ENCODE results near the gene GPR146. TPM values are rescaled to one million over a fixed set of nuclear protein-coding genes. Genes with fewer than 3 reads are reported as not detected.

GPR146 gene
- total and polyA plus RNA-seq, 9 of the 15 experiments (the other 6 are each of a cell fraction or from before 2014, with no cell fraction given) = 0.22 to 3.6 (median 0.64) TPM; not detected in 2

DNA sequence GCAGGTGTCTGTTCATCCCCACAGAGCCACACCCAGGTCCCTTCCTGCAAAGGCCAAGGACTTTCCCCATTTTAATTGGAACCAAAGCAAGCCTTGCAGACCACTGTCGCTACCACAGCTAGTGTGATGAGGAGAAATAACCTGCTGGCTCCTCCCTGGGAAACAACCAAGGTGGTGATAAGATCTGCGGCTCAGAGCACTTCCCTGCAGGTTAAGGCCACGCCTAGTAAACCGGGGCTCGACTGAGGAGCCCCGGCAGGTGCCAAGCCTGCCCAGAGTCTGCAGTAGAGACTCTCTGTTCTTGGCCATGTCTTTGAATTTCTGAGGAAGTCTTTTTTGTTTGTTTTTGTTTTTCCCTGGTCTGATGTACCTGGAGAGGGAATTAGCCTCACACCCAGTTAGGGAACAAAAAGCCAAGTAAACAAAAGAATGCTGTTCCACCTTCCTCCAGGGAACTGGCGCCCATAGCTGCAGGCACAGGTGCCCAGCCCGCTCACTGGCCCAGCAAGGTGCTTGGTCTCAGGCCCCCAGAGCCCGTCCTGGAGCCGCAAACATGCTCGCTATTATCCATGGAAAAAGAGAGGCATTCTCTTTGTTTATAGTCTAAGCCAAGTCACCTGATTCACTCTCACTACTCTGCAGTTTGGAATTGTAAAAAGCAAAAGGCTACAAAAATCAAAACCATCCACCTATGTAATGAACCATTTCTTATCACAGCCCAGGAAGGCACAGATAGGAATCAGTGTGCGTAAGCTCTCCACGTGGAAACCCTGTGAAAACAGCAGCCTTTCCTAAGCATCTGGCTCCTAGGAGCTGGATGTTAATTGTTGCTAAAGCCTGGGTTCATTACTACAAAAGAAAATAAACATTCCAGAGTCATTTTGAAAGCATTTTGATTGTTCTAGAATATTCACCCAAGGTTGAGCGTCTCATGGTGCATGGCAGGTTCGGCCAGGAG is 2.7 kb downstream of the GPR146 start:
- FAIRE-seq = no peak
- ATAC-seq = no peak
- Histone ChIP-seq H4K20me1 (replicated peaks; ENCODE audit: control insufficient read depth, insufficient read depth, low read length) (peaks cover 5% of the 10 kb centered on the region; the same call in 1 of the 2 replicates), H3K9me3 (replicated peaks; ENCODE audit: control insufficient read depth, insufficient read depth, low read depth, low read length) (no peaks in the 10 kb centered on the region), H3K36me3 (ENCODE audit: control insufficient read depth, insufficient read depth, low read length) (peaks cover 3% of the 10 kb centered on the region; the same call in 1 of the 3 replicates), H3K9ac (ENCODE audit: insufficient read depth in 1 of 2, low read depth in 2 of 2, low read length in 2 of 2) (peak overlapping the region in 1 of 2 experiments; percentile 81; a peak in 2 of 4 replicates), H2AFZ (ENCODE audit: low read depth, low read length) (no peak overlapping the region), H3K27ac (ENCODE audit: extremely low read depth, low read depth, low read length) (no peak overlapping the region), H3K27me3 (ENCODE audit: control insufficient read depth in 2 of 2, insufficient read depth in 2 of 2, low read length in 2 of 2) (no peaks in the 10 kb centered on the region), H3K4me3 (no peak overlapping the region), H3K79me2 (ENCODE audit: control insufficient read depth, insufficient read depth, low read length) (peaks cover 20% of the 10 kb centered on the region; the same call in 2 of the 3 replicates), H3K9me1 (ENCODE audit: control insufficient read depth, insufficient read depth, low read length) (no peaks in the 10 kb centered on the region), H3K4me2 (ENCODE audit: insufficient read depth, low read length) (no peak overlapping the region), H3K4me1 (replicated peaks in 1 of 2; ENCODE audit: control insufficient read depth in 2 of 2, insufficient read depth in 2 of 2, low read length in 2 of 2) (peaks cover 43 to 72% of the 10 kb centered on the region in 2 experiments)
- POLR2A ChIA-PET = interaction anchor here (0.6 to 1.8 kb wide), 3 partner anchors 8 to 20 kb away, joined by 3 to 5 read pairs (median 5); no protein-coding TSS in a partner anchor
- intact Hi-C loops (cut with micrococcal nuclease) = no loop called here
- WGBS (ENCODE audit: insufficient coverage, low coverage, missing lambda C conversion rate) = 32% methylated on average over 13 of the region's 15 CpGs
- DNase-seq (ENCODE audit: extremely low read depth in 1 of 4, low spot score in 3 of 4) = peak in 3 of 4 experiments; percentile 25 to 54 (median 40)
- BruUV-seq (replicated peaks) = no TSS peak
- peak; percentile 35; the same call in 1 of the 2 replicates for TF ChIP-seq SPI1 (IDR thresholded peaks at IDR 0.05; ENCODE audit: borderline replicate concordance, low read depth, low read length)
- peak in 1 of 2 experiments; percentile 81; a peak in 1 of 4 replicates for TF ChIP-seq SRF (CRISPR knock-in tag; IDR thresholded peaks at IDR 0.05)
- TF ChIP-seq BRD4 (IDR thresholded peaks at IDR 0.05) = no peak
- TF ChIP-seq OTX1 (CRISPR knock-in tag; IDR thresholded peaks at IDR 0.05) = no peak
- no peak for TF ChIP-seq MEIS2 (IDR thresholded peaks at IDR 0.05; ENCODE audit: partially characterized antibody)
- CTCF ChIA-PET (ENCODE audit: low intra/inter-chr PET ratio) = no interaction called here
- in situ Hi-C loops (cut with MboI) = no loop called here
